Measurements from ENCODE around the gene SLC39A11.
"Not testable (repeated sequence)": the region's sequence is repeated elsewhere in the genome, so short reads cannot be mapped to it uniquely, and the experiment has no call there.

DNA sequence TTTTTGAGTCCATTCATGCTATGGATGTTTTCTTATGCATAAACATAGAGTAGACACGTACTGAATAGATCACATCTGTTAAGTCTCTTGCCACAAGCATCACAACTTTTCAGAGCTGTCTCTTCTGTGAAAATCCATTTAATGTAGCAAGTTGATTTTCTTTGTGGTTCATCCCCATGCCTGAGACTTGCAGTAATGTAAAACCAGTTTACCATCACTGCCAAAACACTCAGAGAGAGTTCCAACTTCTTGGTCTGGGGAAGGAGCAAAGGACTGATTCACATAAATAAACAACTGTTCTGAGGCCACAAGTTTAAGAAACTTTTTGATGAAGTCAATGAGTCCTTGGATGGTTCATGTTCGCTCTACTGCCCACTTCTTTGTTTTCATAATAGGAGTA, 24.8 kb downstream of the SLC39A11 start:
- TF ChIP-seq, protein P1, sequence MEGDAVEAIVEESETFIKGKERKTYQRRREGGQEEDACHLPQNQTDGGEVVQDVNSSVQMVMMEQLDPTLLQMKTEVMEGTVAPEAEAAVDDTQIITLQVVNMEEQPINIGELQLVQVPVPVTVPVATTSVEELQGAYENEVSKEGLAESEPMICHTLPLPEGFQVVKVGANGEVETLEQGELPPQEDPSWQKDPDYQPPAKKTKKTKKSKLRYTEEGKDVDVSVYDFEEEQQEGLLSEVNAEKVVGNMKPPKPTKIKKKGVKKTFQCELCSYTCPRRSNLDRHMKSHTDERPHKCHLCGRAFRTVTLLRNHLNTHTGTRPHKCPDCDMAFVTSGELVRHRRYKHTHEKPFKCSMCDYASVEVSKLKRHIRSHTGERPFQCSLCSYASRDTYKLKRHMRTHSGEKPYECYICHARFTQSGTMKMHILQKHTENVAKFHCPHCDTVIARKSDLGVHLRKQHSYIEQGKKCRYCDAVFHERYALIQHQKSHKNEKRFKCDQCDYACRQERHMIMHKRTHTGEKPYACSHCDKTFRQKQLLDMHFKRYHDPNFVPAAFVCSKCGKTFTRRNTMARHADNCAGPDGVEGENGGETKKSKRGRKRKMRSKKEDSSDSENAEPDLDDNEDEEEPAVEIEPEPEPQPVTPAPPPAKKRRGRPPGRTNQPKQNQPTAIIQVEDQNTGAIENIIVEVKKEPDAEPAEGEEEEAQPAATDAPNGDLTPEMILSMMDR (IDR thresholded peaks at IDR 0.05), result not testable (repeated sequence)
- TF ChIP-seq POLR2A (IDR thresholded peaks at IDR 0.05), result not testable (repeated sequence)

Measured in esophagus squamous epithelium (tissue), 4 donors.